CD14-positive monocyte (primary cell): ENCODE measurements around the gene BLZF1. TPM values are rescaled to one million over a fixed set of nuclear protein-coding genes. Genes with fewer than 3 reads are reported as not detected.
"Not testable (repeated sequence)": the region's sequence is repeated elsewhere in the genome, so short reads cannot be mapped to it uniquely, and the experiment has no call there.

ENCODE experiments used
- DNase-seq, 3 donors: peaks; one replicate each; pipeline ENCODE4 v3.0.0-alpha.2; 2011 to 2022
- H2AFZ ChIP-seq: 2 replicates; pipeline ENCODE4 v1.6.0; 2012; ENCODE audit warnings: mild to moderate bottlenecking, low read depth, low read length, inconsistent platforms; ENCODE audit not compliant: insufficient read depth, poor library complexity, severe bottlenecking
- H3K27ac ChIP-seq, 2 donors: 1 replicate in 1 of 2; 2 replicates in 1 of 2; pipeline ENCODE4 v1.5.1; 2012 to 2013; ENCODE audit warnings: low read length in 2 of 2, control low read depth in 1 of 2, inconsistent platforms in 1 of 2, low read depth in 1 of 2, mild to moderate bottlenecking in 1 of 2
- H3K27me3 ChIP-seq, 2 donors: one replicate each; pipeline versions ENCODE4 v1.6.0 to v1.6.1; 2011 to 2013; ENCODE audit warnings: low read length in 2 of 2; ENCODE audit not compliant: control insufficient read depth in 2 of 2, insufficient read depth in 2 of 2
- H3K36me3 ChIP-seq, 2 donors: replicated peaks in 1 of 2; 1 replicate in 1 of 2; 2 replicates in 1 of 2; pipeline versions ENCODE4 v1.5.1 to v1.6.1; 2012 to 2013; ENCODE audit warnings: low read length in 2 of 2, control low read depth in 1 of 2, inconsistent platforms in 1 of 2, mild to moderate bottlenecking in 1 of 2; ENCODE audit not compliant: insufficient read depth in 2 of 2, control insufficient read depth in 1 of 2
- H3K4me1 ChIP-seq, 2 donors: 1 replicate in 1 of 2; 2 replicates in 1 of 2; pipeline versions ENCODE4 v1.5.1 to v1.6.1; 2012 to 2013; ENCODE audit warnings: low read length in 2 of 2, control low read depth in 1 of 2, inconsistent platforms in 1 of 2, mild to moderate bottlenecking in 1 of 2, moderate library complexity in 1 of 2; ENCODE audit not compliant: insufficient read depth in 2 of 2, control insufficient read depth in 1 of 2
- H3K4me2 ChIP-seq: replicated peaks from 2 replicates; pipeline ENCODE3; 2012; ENCODE audit warnings: low read length, moderate library complexity, mild to moderate bottlenecking; ENCODE audit not compliant: poor library complexity, severe bottlenecking; ENCODE audit errors: extremely low read depth
- H3K4me3 ChIP-seq, 3 experiments: fragments of 200-600 bp in 1 of 3; sonication (generic) in 1 of 3; replicated peaks in 1 of 3; 1 replicate in 2 of 3; 2 replicates in 1 of 3; pipeline ENCODE4 v1.5.1; 2011 to 2013; ENCODE audit warnings: low read length in 3 of 3, mild to moderate bottlenecking in 3 of 3, control low read depth in 2 of 3, low read depth in 2 of 3, inconsistent platforms in 1 of 3, moderate library complexity in 1 of 3
- H3K79me2 ChIP-seq: 2 replicates; pipeline ENCODE4 v1.6.0; 2012; ENCODE audit warnings: mild to moderate bottlenecking, control low read depth, inconsistent platforms, low read length, moderate library complexity; ENCODE audit not compliant: insufficient read depth
- H3K9ac ChIP-seq: 2 replicates; pipeline ENCODE4 v1.6.0; 2017; ENCODE audit warnings: low read length, mild to moderate bottlenecking; ENCODE audit not compliant: insufficient read depth, poor library complexity, severe bottlenecking
- H3K9me3 ChIP-seq, 2 donors: replicated peaks in 1 of 2; 1 replicate in 1 of 2; 2 replicates in 1 of 2; pipeline versions ENCODE4 v1.5.1 to v1.6.1; 2012 to 2013; ENCODE audit warnings: low read length in 2 of 2, control low read depth in 1 of 2; ENCODE audit not compliant: control insufficient read depth in 1 of 2, insufficient read depth in 1 of 2
- H4K20me1 ChIP-seq: 2 replicates; pipeline ENCODE4 v1.6.0; 2012; ENCODE audit warnings: mild to moderate bottlenecking, low read length, control low read depth, moderate library complexity; ENCODE audit not compliant: insufficient read depth
- H3K27ac Mint-ChIP-seq, 7 donors: one replicate each; pipeline ENCODE4 v1.8.0; 2020; ENCODE audit warnings: mild to moderate bottlenecking in 7 of 7, mixed read lengths in 7 of 7, moderate library complexity in 6 of 7, inconsistent platforms in 2 of 7
- H3K27me3 Mint-ChIP-seq, 3 donors: one replicate each; pipeline ENCODE4 v1.8.0; 2021 to 2022; ENCODE audit warnings: low read depth in 3 of 3, mild to moderate bottlenecking in 3 of 3, mixed read lengths in 3 of 3, moderate library complexity in 3 of 3, inconsistent platforms in 1 of 3
- H3K36me3 Mint-ChIP-seq, 2 donors: one replicate each; pipeline ENCODE4 v1.8.0; 2020; ENCODE audit warnings: mixed read lengths in 2 of 2, inconsistent platforms in 1 of 2, mild to moderate bottlenecking in 1 of 2
- H3K4me1 Mint-ChIP-seq: one replicate; pipeline ENCODE4 v1.8.0; 2020; ENCODE audit warnings: mild to moderate bottlenecking, mixed read lengths
- H3K4me3 Mint-ChIP-seq, 2 donors: one replicate each; pipeline ENCODE4 v1.8.0; 2020; ENCODE audit warnings: mild to moderate bottlenecking in 2 of 2, mixed read lengths in 2 of 2, moderate library complexity in 1 of 2
- H3K9me3 Mint-ChIP-seq, 7 donors: one replicate each; pipeline ENCODE4 v1.8.0; 2020 to 2022; ENCODE audit warnings: mixed read lengths in 7 of 7, mild to moderate bottlenecking in 6 of 7, moderate library complexity in 6 of 7, inconsistent platforms in 2 of 7
- WGBS: methylation state at CpG from one replicate; pipeline ENCODE4 v1.1.5; 2013; ENCODE audit warnings: missing lambda C conversion rate; ENCODE audit not compliant: insufficient coverage; 5-methylcytosine and 5-hydroxymethylcytosine counted together
- intact Hi-C, 2 donors: fragments of 100-400 bp; cut with micrococcal nuclease; formaldehyde crosslinking; loops; one replicate each; pipeline versions ENCODE4 v1.15.0 to v1.15.1; 2023
- polyA plus RNA-seq, 3 donors: library from polyadenylated mRNA; depleted of rRNA in 1 of 3; unstranded in 2 of 3; stranded (reverse) in 1 of 3; fragments of 300-500 nt in 2 of 3; fragments of >200 nt in 1 of 3; fragmentation: Illumina TruSeq in 2 of 3; gene quantifications; 1 replicate in 2 of 3; 2 replicates in 1 of 3; pipeline ENCODE4 v1.2.3, GENCODE V29; 2012 to 2021
- TF ChIP-seq, protein P1 (sequence below): fragments of 200-600 bp; IDR thresholded peaks from one replicate; pipeline ENCODE4 v1.8.0; 2022; ENCODE audit warnings: antibody characterized with exemption, mild to moderate bottlenecking

The BLZF1 gene
- polyA plus RNA-seq, 3 donors, result 4.8 to 7.9 (median 5.5) TPM

DNA sequence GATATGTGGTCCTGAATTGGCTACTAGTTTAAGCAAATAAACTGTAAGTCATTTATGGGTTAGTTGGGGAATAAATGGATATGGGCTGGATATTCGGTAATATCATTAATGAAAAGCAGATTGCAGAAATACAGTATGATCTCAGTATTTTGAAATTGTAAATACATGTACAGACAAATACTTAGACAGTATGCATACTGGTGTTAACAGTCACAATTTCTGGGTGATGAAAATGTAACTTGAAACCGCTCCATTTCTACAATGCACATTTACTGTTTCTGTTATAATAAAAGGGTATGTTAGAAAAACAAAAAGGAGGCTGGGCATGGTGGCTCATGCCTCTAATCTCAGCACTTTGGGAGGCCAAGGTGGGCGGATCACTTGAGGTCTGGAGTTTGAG is 28.0 kb downstream of the BLZF1 start:
- Mint-ChIP-seq H3K4me3 (no peak overlapping the region), H3K27me3 (peaks cover 0 to 2% (median 0%) of the 10 kb centered on the region in 3 donors), H3K4me1 (peaks cover 6% of the 10 kb centered on the region)

DNA sequence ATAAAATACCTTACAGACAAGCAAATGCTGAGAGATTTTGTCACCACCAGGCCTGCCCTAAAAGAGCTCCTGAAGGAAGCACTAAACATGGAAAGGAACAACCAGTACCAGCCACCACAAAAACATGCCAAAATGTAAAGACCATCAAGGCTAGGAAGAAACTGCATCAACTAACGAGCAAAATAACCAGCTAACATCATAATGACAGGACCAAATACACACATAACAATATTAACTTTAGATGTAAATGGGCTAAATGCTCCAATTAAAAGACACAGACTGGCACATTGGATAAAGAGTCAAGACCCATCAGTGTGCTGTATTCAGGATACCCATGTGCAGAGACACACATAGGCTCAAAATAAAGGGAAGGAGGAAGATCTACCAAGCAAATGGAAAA is 34.6 kb downstream of the BLZF1 start:
- H3K4me1 ChIP-seq, H3K27ac Mint-ChIP-seq, H3K4me1 Mint-ChIP-seq, H3K27ac ChIP-seq, intact Hi-C loops, H3K27me3 Mint-ChIP-seq, H3K4me3 Mint-ChIP-seq, H3K27me3 ChIP-seq, H3K9ac ChIP-seq, H3K79me2 ChIP-seq, H3K4me3 ChIP-seq, DNase-seq, H3K4me2 ChIP-seq, H4K20me1 ChIP-seq, H3K36me3 ChIP-seq, H2AFZ ChIP-seq: not testable (repeated sequence)
- peaks cover 0 to 11% of the 10 kb centered on the region in 2 donors for H3K36me3 Mint-ChIP-seq
- WGBS, result no CpG with 5 or more reads among the region's 1 CpG
- H3K9me3 Mint-ChIP-seq, result peaks cover 25 to 57% (median 43%) of the 10 kb centered on the region in 7 donors
- H3K9me3 ChIP-seq, result peaks cover 0 to 12% of the 10 kb centered on the region in 2 donors

More for the DNA sequence above, 28.0 kb downstream of the BLZF1 start:
- H3K27me3 ChIP-seq, result no peaks in the 10 kb centered on the region
- WGBS, result no CpG with 5 or more reads among the region's 3 CpGs
- no peak overlapping the region for H3K4me3 ChIP-seq
- no peaks in the 10 kb centered on the region for H4K20me1 ChIP-seq
- H3K9me3 ChIP-seq, result peaks cover 0 to 5% of the 10 kb centered on the region in 2 donors
- H3K36me3 ChIP-seq, result peaks cover 20 to 37% of the 10 kb centered on the region in 2 donors
- no peak overlapping the region for H3K4me2 ChIP-seq
- H3K4me1 ChIP-seq, result peaks cover 3 to 9% of the 10 kb centered on the region in 2 donors
- no peak for DNase-seq
- no peak overlapping the region for H3K9ac ChIP-seq
- Mint-ChIP-seq H3K9me3 (peaks cover 1 to 12% (median 7%) of the 10 kb centered on the region in 7 donors), H3K27ac (peak overlapping the region in 3 of 7 donors; percentile 15 to 63 (median 22)), H3K36me3 (peaks cover 41 to 42% of the 10 kb centered on the region in 2 donors)
- TF ChIP-seq, protein P1, sequence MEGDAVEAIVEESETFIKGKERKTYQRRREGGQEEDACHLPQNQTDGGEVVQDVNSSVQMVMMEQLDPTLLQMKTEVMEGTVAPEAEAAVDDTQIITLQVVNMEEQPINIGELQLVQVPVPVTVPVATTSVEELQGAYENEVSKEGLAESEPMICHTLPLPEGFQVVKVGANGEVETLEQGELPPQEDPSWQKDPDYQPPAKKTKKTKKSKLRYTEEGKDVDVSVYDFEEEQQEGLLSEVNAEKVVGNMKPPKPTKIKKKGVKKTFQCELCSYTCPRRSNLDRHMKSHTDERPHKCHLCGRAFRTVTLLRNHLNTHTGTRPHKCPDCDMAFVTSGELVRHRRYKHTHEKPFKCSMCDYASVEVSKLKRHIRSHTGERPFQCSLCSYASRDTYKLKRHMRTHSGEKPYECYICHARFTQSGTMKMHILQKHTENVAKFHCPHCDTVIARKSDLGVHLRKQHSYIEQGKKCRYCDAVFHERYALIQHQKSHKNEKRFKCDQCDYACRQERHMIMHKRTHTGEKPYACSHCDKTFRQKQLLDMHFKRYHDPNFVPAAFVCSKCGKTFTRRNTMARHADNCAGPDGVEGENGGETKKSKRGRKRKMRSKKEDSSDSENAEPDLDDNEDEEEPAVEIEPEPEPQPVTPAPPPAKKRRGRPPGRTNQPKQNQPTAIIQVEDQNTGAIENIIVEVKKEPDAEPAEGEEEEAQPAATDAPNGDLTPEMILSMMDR, result no peak
- H3K27ac ChIP-seq, result no peak overlapping the region
- intact Hi-C loops, result no loop called here
- no peak overlapping the region for H2AFZ ChIP-seq
- H3K79me2 ChIP-seq, result no peaks in the 10 kb centered on the region

DNA sequence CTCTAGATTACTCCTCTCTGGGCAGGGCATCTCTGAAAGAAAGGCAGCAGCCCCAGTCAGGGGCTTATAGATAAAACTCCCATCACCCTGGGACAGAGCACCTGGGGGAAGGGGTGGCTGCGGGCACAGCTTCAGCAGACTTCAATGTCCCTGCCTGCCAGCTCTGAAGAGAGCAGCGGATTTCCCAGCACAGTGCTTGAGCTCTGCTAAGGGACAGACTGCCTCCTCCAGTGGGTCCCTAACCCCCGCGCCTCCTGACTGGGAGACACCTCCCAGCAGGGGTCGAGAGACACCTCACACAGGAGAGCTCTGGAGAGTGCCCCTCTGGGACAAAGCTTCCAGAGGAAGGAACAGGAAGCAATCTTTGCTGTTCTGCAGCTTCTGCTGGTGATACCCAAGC is 40.3 kb downstream of the BLZF1 start:
- H3K27ac Mint-ChIP-seq, H3K4me1 ChIP-seq, H2AFZ ChIP-seq, H3K9ac ChIP-seq, H3K9me3 ChIP-seq, DNase-seq, H3K27me3 Mint-ChIP-seq, H3K4me3 Mint-ChIP-seq, H3K4me2 ChIP-seq, H3K36me3 Mint-ChIP-seq, H3K27ac ChIP-seq, H3K4me3 ChIP-seq, H3K79me2 ChIP-seq, intact Hi-C loops, H3K4me1 Mint-ChIP-seq, H4K20me1 ChIP-seq, H3K27me3 ChIP-seq, H3K36me3 ChIP-seq: not testable (repeated sequence)
- peaks cover 12 to 59% (median 32%) of the 10 kb centered on the region in 7 donors for H3K9me3 Mint-ChIP-seq
- 93% methylated on average over 4 of the region's 5 CpGs for WGBS
